HG03039 (cell line): ENCODE results near the gene MGMT.

Experiments used
- ATAC-seq: cut with Tn5 transposase; IDR thresholded peaks from one replicate; pipeline ENCODE4 v1.9.1; 2021; ENCODE audit warnings: mild to moderate bottlenecking, moderate library complexity; ENCODE audit not compliant: unreplicated experiment

The MGMT gene

GRCh38 chr10:129784291-129784690 lies 317.2 kb downstream of the MGMT start:
- no peak for ATAC-seq

- ATAC-seq = no peak
Measured at GRCh38 chr10:129784891-129785290, 317.9 kb downstream of the MGMT start.

GRCh38 chr10:129785536-129785981 lies 318.5 kb downstream of the MGMT start:
- no peak for ATAC-seq

GRCh38 chr10:129786216-129786615 lies 319.2 kb downstream of the MGMT start:
- no peak for ATAC-seq

- no peak for ATAC-seq
Measured at GRCh38 chr10:129787557-129787956, 320.5 kb downstream of the MGMT start.

GRCh38 chr10:129788215-129788614 lies 321.2 kb downstream of the MGMT start:
- no peak for ATAC-seq

- ATAC-seq = no peak
Measured at GRCh38 chr10:129790715-129791446, 323.8 kb downstream of the MGMT start.

- ATAC-seq = no peak
Measured at GRCh38 chr10:129792141-129792540, 325.1 kb downstream of the MGMT start.

- ATAC-seq = no peak
Measured at GRCh38 chr10:129792864-129793263, 325.8 kb downstream of the MGMT start.

- no peak for ATAC-seq
Measured at GRCh38 chr10:129793479-129793878, 326.4 kb downstream of the MGMT start.

- no peak for ATAC-seq
Measured at GRCh38 chr10:129793996-129794395, 327.0 kb downstream of the MGMT start.

GRCh38 chr10:129796710-129797420 lies 329.8 kb downstream of the MGMT start:
- ATAC-seq = no peak

GRCh38 chr10:129799942-129800341 lies 332.9 kb downstream of the MGMT start:
- no peak for ATAC-seq

GRCh38 chr10:129800796-129801340 lies 333.8 kb downstream of the MGMT start:
- ATAC-seq = no peak

- ATAC-seq = no peak
Measured at GRCh38 chr10:129807211-129807610, 340.2 kb downstream of the MGMT start.

GRCh38 chr10:129808092-129808983 lies 341.3 kb downstream of the MGMT start:
- ATAC-seq = no peak

GRCh38 chr10:129809431-129809830 lies 342.4 kb downstream of the MGMT start:
- no peak for ATAC-seq

GRCh38 chr10:129809841-129810240 lies 342.8 kb downstream of the MGMT start:
- ATAC-seq = no peak

- ATAC-seq = no peak
Measured at GRCh38 chr10:129811208-129811607, 344.2 kb downstream of the MGMT start.

GRCh38 chr10:129812398-129812797 lies 345.4 kb downstream of the MGMT start:
- ATAC-seq = no peak
